OCI-LY1 (cell line): Measurements from ENCODE around the gene SLC39A9.

Source experiments
- H2AFZ ChIP-seq: fragments of 200-600 bp; sonication (generic), shearing (Covaris generic); 2 replicates; pipeline ENCODE4 v1.6.0; 2014; ENCODE audit warnings: antibody characterized with exemption, mild to moderate bottlenecking, low read length
- H3F3A ChIP-seq: fragments of 200-600 bp; sonication (generic), shearing (Covaris generic); 2 replicates; pipeline ENCODE4 v1.6.0; 2014; ENCODE audit warnings: mild to moderate bottlenecking, antibody characterized with exemption, low read length, moderate library complexity; ENCODE audit not compliant: insufficient read depth
- H3K27ac ChIP-seq: fragments of 200-600 bp; sonication (generic); 2 replicates; pipeline ENCODE4 v1.5.1; 2014; ENCODE audit warnings: low read length, mixed run types, mild to moderate bottlenecking, low read depth; ENCODE audit not compliant: poor library complexity, severe bottlenecking
- H3K27me3 ChIP-seq: fragments of 200-600 bp; sonication (generic); 2 replicates; pipeline ENCODE4 v1.6.0; 2014; ENCODE audit warnings: antibody characterized with exemption, mild to moderate bottlenecking, low read length, moderate library complexity; ENCODE audit not compliant: insufficient read depth
- H3K36me3 ChIP-seq: fragments of 200-600 bp; sonication (generic); 2 replicates; pipeline ENCODE4 v1.6.1; 2014; ENCODE audit warnings: mild to moderate bottlenecking, antibody characterized with exemption, low read length, moderate library complexity, mixed read lengths; ENCODE audit not compliant: insufficient read depth
- H3K4me1 ChIP-seq: fragments of 200-600 bp; sonication (generic); 2 replicates; pipeline ENCODE4 v1.5.1; 2014; ENCODE audit warnings: mild to moderate bottlenecking, low read length, moderate library complexity; ENCODE audit not compliant: insufficient read depth, severe bottlenecking
- H3K4me2 ChIP-seq: fragments of 200-600 bp; sonication (generic), shearing (Covaris generic); 2 replicates; pipeline ENCODE4 v1.6.1; 2014; ENCODE audit warnings: low read length
- H3K4me3 ChIP-seq: fragments of 200-600 bp; sonication (generic); 2 replicates; pipeline ENCODE4 v1.5.1; 2014; ENCODE audit warnings: low read length, low read depth, mild to moderate bottlenecking, mixed read lengths; ENCODE audit not compliant: poor library complexity, severe bottlenecking
- H3K79me2 ChIP-seq: fragments of 200-600 bp; shearing (Covaris generic); 2 replicates; pipeline ENCODE4 v1.6.1; 2016; ENCODE audit warnings: mixed run types, low read length, mixed read lengths; ENCODE audit not compliant: insufficient read depth
- H3K9ac ChIP-seq: fragments of 200-600 bp; sonication (generic), shearing (Covaris generic); 2 replicates; pipeline ENCODE4 v1.6.1; 2014; ENCODE audit warnings: mild to moderate bottlenecking, low read length, mixed read lengths
- H3K9me2 ChIP-seq: fragments of 200-600 bp; sonication (generic), shearing (Covaris generic); 2 replicates; pipeline ENCODE4 v1.6.1; 2014; ENCODE audit warnings: low read depth, mild to moderate bottlenecking, low read length, mixed read lengths
- H3K9me3 ChIP-seq: fragments of 200-600 bp; shearing (Covaris generic); 2 replicates; pipeline ENCODE4 v1.6.1; 2014; ENCODE audit warnings: low read length, mixed read lengths
- H4K20me1 ChIP-seq: fragments of 200-600 bp; sonication (generic), shearing (Covaris generic); 2 replicates; pipeline ENCODE4 v1.6.0; 2016; ENCODE audit warnings: mild to moderate bottlenecking, low read length; ENCODE audit not compliant: insufficient read depth
- EZH2 ChIP-seq: fragments of 200-600 bp; sonication (generic), shearing (Covaris generic); IDR thresholded peaks from 2 replicates; pipeline ENCODE4 v1.8.0; 2017; ENCODE audit warnings: borderline replicate concordance, mixed run types, mild to moderate bottlenecking, antibody characterized with exemption, low read length, moderate library complexity, mixed read lengths
- TF ChIP-seq, protein P1 (sequence below): fragments of 200-600 bp; sonication (generic), shearing (Covaris generic); IDR thresholded peaks from 2 replicates; pipeline ENCODE4 v1.5.1; 2017; ENCODE audit warnings: mild to moderate bottlenecking, antibody characterized with exemption, low read length, moderate library complexity, mixed read lengths

The SLC39A9 gene

GRCh38 chr14:69404883-69405282, 6.4 kb downstream of the SLC39A9 start:
- Histone ChIP-seq H3K9me2 (no peaks in the 10 kb centered on the region), H3K27me3 (no peaks in the 10 kb centered on the region), H3K4me2 (no peak overlapping the region), H3K79me2 (peaks cover 48% of the 10 kb centered on the region), H3K4me1 (peaks cover 25% of the 10 kb centered on the region), H2AFZ (no peak overlapping the region), H4K20me1 (no peaks in the 10 kb centered on the region), H3K9ac (no peak overlapping the region), H3K27ac (no peak overlapping the region), H3K9me3 (peaks cover 13% of the 10 kb centered on the region; the same call in 1 of the 2 replicates), H3K36me3 (peaks cover 18% of the 10 kb centered on the region), H3F3A (no peaks in the 10 kb centered on the region), H3K4me3 (no peak overlapping the region)
- TF ChIP-seq, protein P1, sequence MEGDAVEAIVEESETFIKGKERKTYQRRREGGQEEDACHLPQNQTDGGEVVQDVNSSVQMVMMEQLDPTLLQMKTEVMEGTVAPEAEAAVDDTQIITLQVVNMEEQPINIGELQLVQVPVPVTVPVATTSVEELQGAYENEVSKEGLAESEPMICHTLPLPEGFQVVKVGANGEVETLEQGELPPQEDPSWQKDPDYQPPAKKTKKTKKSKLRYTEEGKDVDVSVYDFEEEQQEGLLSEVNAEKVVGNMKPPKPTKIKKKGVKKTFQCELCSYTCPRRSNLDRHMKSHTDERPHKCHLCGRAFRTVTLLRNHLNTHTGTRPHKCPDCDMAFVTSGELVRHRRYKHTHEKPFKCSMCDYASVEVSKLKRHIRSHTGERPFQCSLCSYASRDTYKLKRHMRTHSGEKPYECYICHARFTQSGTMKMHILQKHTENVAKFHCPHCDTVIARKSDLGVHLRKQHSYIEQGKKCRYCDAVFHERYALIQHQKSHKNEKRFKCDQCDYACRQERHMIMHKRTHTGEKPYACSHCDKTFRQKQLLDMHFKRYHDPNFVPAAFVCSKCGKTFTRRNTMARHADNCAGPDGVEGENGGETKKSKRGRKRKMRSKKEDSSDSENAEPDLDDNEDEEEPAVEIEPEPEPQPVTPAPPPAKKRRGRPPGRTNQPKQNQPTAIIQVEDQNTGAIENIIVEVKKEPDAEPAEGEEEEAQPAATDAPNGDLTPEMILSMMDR = no peak
- no peak for TF ChIP-seq EZH2

DNA sequence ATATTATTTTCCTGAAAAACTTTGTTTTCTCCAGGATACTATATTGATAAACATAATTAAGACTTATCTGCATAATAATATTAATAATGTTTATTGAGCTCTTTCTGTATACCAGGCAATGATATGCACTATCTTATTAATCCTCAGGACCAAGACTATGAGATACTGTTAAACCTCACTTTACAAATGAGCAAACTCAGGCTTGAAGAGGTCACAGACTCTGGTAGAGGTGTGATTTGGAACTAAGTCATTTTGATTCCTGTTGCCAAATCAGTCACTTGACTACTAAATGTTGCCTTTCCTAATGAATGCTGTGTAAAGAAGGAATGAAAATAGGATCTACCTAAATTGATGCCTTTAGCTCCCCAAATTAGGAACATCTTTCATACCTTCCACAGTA, 7.3 kb downstream of the SLC39A9 start:
- H3K9ac ChIP-seq = no peak overlapping the region
- H3K4me2 ChIP-seq = no peak overlapping the region
- H4K20me1 ChIP-seq = no peaks in the 10 kb centered on the region
- H3K4me1 ChIP-seq = peaks cover 16% of the 10 kb centered on the region
- peaks cover 18% of the 10 kb centered on the region for H3K36me3 ChIP-seq
- H3F3A ChIP-seq = no peaks in the 10 kb centered on the region
- no peaks in the 10 kb centered on the region for H3K27me3 ChIP-seq
- no peak overlapping the region for H3K27ac ChIP-seq
- TF ChIP-seq, protein P1 = no peak
- H3K9me2 ChIP-seq = no peaks in the 10 kb centered on the region
- H3K4me3 ChIP-seq = no peak overlapping the region
- no peak overlapping the region for H2AFZ ChIP-seq
- peaks cover 46% of the 10 kb centered on the region for H3K79me2 ChIP-seq
- peaks cover 13% of the 10 kb centered on the region; the same call in 1 of the 2 replicates for H3K9me3 ChIP-seq

- H3K4me1 ChIP-seq = no peaks in the 10 kb centered on the region
- no peak overlapping the region for H3K27ac ChIP-seq
- H2AFZ ChIP-seq = no peak overlapping the region
- H3K79me2 ChIP-seq = peaks cover 34% of the 10 kb centered on the region
- TF ChIP-seq, protein P1 = no peak
- TF ChIP-seq EZH2 = no peak
- peaks cover 13% of the 10 kb centered on the region; the same call in 1 of the 2 replicates for H3K9me3 ChIP-seq
- H3K9me2 ChIP-seq = no peaks in the 10 kb centered on the region
- H3K27me3 ChIP-seq = no peaks in the 10 kb centered on the region
- H3K4me2 ChIP-seq = no peak overlapping the region
- no peak overlapping the region for H3K4me3 ChIP-seq
- H3K9ac ChIP-seq = no peak overlapping the region
- H3F3A ChIP-seq = no peaks in the 10 kb centered on the region
- H4K20me1 ChIP-seq = no peaks in the 10 kb centered on the region
- H3K36me3 ChIP-seq = peaks cover 18% of the 10 kb centered on the region
Measured at GRCh38 chr14:69408331-69408960, 10.0 kb downstream of the SLC39A9 start.
